Right lobe of liver (tissue), 6 donors: ENCODE results near the gene SH2D3C. TPM values are rescaled to one million over a fixed set of nuclear protein-coding genes. Genes with fewer than 3 reads are reported as not detected.
A peak's percentile ranks its signal among the peaks of the same experiment; 100 is the strongest.

ENCODE experiments used
- ATAC-seq, 4 donors: fragments of 200-7000 bp; cut with Tn5 transposase; one replicate each; pipeline ENCODE4 v1.9.1; 2020; ENCODE audit warnings: mild to moderate bottlenecking in 4 of 4, moderate library complexity in 4 of 4
- DNase-seq, 3 donors: peaks; one replicate each; pipeline ENCODE4 v3.0.0-alpha.2; 2020
- H3K27ac ChIP-seq, 3 donors: fragments of 200-600 bp; one replicate each; pipeline ENCODE4 v1.8.0; 2022
- H3K27me3 ChIP-seq, 2 donors: fragments of 200-600 bp; one replicate each; pipeline ENCODE4 v1.8.0; 2022
- H3K36me3 ChIP-seq, 4 donors: fragments of 200-600 bp; sonication (generic) in 1 of 4; one replicate each; pipeline versions ENCODE4 v1.5.1 to v1.8.0; 2017 to 2022; ENCODE audit warnings: control low read depth in 1 of 4
- H3K4me1 ChIP-seq, 4 donors: fragments of 200-600 bp; sonication (generic) in 1 of 4; one replicate each; pipeline versions ENCODE4 v1.5.1 to v1.8.0; 2017 to 2022; ENCODE audit warnings: control low read depth in 1 of 4
- H3K4me3 ChIP-seq, 3 donors: fragments of 200-600 bp; one replicate each; pipeline ENCODE4 v1.8.0; 2022
- H3K9me3 ChIP-seq, 4 donors: fragments of 200-600 bp; sonication (generic) in 1 of 4; one replicate each; pipeline versions ENCODE4 v1.5.1 to v1.8.0; 2017 to 2022; ENCODE audit warnings: control low read depth in 1 of 4
- POLR2A ChIP-seq: fragments of 450-650 bp; IDR thresholded peaks from one replicate; pipeline ENCODE4 v1.6.1; 2017; ENCODE audit warnings: antibody characterized with exemption, mild to moderate bottlenecking
- WGBS: methylation state at CpG from one replicate; pipeline ENCODE4 v1.1.6; 2018; ENCODE audit warnings: low coverage, low lambda C conversion rate; ENCODE audit not compliant: insufficient coverage; ENCODE audit errors: missing lambda C conversion rate; 5-methylcytosine and 5-hydroxymethylcytosine counted together
- intact Hi-C, 2 donors: fragments of 100-400 bp; cut with DNase I; formaldehyde crosslinking; loops; one replicate each; pipeline versions ENCODE4 v1.11.2 to v1.14.1; 2022
- total RNA-seq, 6 experiments: library from RNA; depleted of rRNA in 2 of 6; stranded (reverse); fragments of >200 nt in 2 of 6; fragmentation: NEBNext Ultra II Directional in 3 of 6; extraction: Animal tissue kit (Norgen Biotek cat#: 25700) in 3 of 6; gene quantifications; one replicate each; pipeline versions ENCODE4 v1.1.0 to v1.2.4, GENCODE V29; 2016 to 2023
- TF ChIP-seq, protein P1 (sequence below), 4 donors: fragments of 200-600 bp in 3 of 4; fragments of 450-650 bp in 1 of 4; IDR thresholded peaks; one replicate each; pipeline versions ENCODE4 v1.5.1 to v1.8.0; 2016 to 2022; ENCODE audit warnings: antibody characterized with exemption in 4 of 4, mild to moderate bottlenecking in 2 of 4
- donor health status: DM: no; HTN: yes; CAD: no.
- donor health status: DM: no; HTN: no; CAD: no.
- donor health status: DM: no; HTN: no; CAD: no.
- donor health status: DM: no; HTN: yes; CAD: no.
- donor health status: DM: no; HTN: yes; CAD: no.

The SH2D3C gene
- total RNA-seq, 6 experiments from 2014 or later, result 1.7 to 5.6 (median 2.7) TPM

DNA sequence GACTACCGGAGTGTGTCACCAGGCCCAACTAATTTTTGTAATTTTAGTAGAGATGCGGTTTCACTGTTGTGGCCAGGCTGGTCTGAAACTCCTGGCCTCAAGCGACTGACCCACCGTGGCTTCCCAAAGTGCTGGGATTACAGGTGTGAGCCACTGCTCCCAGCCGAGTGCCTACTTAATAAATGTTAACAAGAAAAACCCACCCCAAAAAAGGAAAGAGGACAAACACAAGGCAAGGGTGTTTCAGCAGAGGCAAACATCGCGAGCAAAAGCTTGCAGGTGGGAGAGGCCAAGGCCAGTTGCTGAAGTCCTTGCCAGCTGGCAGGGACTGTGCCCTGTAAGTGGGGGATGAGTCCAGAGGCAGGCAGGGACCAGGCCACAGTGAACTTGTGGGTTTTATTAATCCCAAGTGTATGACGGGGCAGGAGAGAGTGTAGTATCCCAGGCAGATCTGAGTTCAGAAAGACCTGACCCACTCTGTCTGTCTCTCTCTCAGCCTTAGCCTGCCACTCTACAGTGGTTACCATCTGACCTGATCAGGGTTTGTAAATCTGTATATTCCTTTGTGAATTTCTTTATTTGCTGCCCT lies 17.9 kb upstream of the SH2D3C start:
- H3K36me3 ChIP-seq, result peaks cover 0 to 3% (median 0%) of the 10 kb centered on the region in 4 donors
- intact Hi-C loops, result no loop called here
- H3K27ac ChIP-seq, result peak overlapping the region; percentile 82 to 98 (median 82)
- WGBS, result 13% methylated on average over 8 of the region's 8 CpGs
- H3K4me3 ChIP-seq, result no peak overlapping the region
- no peak for TF ChIP-seq POLR2A
- TF ChIP-seq, protein P1, sequence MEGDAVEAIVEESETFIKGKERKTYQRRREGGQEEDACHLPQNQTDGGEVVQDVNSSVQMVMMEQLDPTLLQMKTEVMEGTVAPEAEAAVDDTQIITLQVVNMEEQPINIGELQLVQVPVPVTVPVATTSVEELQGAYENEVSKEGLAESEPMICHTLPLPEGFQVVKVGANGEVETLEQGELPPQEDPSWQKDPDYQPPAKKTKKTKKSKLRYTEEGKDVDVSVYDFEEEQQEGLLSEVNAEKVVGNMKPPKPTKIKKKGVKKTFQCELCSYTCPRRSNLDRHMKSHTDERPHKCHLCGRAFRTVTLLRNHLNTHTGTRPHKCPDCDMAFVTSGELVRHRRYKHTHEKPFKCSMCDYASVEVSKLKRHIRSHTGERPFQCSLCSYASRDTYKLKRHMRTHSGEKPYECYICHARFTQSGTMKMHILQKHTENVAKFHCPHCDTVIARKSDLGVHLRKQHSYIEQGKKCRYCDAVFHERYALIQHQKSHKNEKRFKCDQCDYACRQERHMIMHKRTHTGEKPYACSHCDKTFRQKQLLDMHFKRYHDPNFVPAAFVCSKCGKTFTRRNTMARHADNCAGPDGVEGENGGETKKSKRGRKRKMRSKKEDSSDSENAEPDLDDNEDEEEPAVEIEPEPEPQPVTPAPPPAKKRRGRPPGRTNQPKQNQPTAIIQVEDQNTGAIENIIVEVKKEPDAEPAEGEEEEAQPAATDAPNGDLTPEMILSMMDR (IDR thresholded peaks at IDR 0.05), result no peak
- DNase-seq (peak; percentile 83 to 94 (median 92)), ATAC-seq (peak; percentile 52 to 77 (median 68))
- no peaks in the 10 kb centered on the region for H3K9me3 ChIP-seq
- peaks cover 0 to 87% (median 40%) of the 10 kb centered on the region in 4 donors for H3K4me1 ChIP-seq
- no peaks in the 10 kb centered on the region for H3K27me3 ChIP-seq

DNA sequence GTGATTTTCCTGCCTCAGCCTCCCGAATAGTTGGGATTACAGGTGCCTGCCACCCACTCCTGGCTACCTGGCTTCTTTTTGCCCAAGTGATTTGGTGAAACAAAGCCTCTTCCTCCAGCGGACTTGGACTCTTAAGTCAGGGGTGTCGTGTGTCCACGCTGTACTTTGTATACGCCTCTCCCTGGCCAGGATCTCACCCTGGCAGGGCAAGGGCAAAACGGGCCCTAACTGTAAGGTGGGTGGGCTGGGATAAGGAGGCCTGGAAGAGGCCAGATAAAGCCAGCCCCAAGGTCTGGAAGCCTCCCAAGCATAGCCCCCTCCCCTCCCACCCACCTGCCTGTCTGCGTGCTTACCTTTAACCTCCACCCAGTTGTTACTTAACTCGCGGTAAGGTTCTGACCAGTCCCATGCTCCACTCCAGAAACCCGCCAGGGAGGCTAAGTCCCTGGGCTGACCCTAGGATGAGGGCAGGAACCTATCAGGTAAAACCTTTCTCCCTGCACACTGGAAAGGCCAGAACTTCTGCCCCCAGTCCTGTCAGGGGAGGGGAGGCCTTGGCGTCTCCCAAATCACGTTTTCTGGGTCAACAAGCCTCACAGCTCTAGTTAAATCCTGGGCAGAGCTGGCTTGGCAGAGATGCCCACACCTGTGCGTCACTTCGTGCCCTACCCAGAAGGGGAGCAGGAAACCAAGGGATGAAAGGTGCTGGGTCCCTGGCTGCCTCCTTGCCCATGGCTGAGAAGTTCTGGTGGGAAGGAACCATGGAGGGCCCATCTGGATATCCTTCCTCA lies 15.7 kb upstream of the SH2D3C start:
- Histone ChIP-seq H3K27me3 (no peaks in the 10 kb centered on the region), H3K4me3 (peak overlapping the region in 1 of 3 donors; percentile 31), H3K27ac (peak overlapping the region; percentile 70 to 98 (median 83)), H3K9me3 (no peaks in the 10 kb centered on the region), H3K4me1 (peaks cover 0 to 93% (median 48%) of the 10 kb centered on the region in 4 donors), H3K36me3 (peaks cover 2 to 22% (median 12%) of the 10 kb centered on the region in 4 donors)
- DNase-seq (peak; percentile 73 to 94 (median 93)), ATAC-seq (peak; percentile 42 to 67 (median 52))
- 31% methylated on average over 9 of the region's 14 CpGs for WGBS
- peak; percentile 24 for TF ChIP-seq POLR2A
- TF ChIP-seq, protein P1 (IDR thresholded peaks at IDR 0.05), result no peak
- intact Hi-C loops, result no loop called here

DNA sequence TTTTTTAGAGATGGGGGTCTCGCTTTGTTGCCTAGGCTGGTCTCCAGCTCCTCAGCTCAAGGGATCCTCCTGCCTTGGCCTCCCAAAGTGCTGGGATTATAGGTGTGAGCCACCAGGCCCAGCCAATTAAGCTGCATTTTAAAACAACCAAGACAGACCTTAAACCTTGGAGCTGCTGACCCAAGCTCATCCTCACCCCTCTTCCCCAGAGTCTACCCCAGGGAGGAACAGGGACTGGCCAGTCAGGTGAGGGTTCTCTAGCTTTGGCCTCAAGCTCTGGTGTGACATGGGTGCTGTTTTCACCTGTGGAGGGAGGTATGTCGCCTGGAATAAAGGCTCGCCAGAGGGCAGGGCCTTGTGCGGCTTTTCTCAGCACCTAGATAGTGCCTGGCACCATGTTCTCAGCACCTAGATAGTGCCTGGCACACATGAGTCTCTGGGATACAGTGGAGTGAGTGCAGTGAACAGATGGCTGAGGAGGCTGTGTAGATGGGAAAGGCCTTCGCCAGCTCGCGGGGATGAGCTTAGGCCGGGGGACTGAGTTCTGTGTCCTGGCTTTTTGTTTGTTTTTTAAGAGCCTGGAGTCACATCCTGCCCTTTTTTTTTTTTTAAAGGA lies 14.7 kb upstream of the SH2D3C start:
- peak in 3 of 4 donors; percentile 2 to 4 (median 2) for ATAC-seq
- Histone ChIP-seq H3K27ac (peak overlapping the region; percentile 55 to 98 (median 83)), H3K27me3 (no peaks in the 10 kb centered on the region), H3K9me3 (no peaks in the 10 kb centered on the region), H3K4me3 (peak overlapping the region in 1 of 3 donors; percentile 22), H3K4me1 (peaks cover 0 to 94% (median 48%) of the 10 kb centered on the region in 4 donors), H3K36me3 (peaks cover 4 to 32% (median 17%) of the 10 kb centered on the region in 4 donors)
- TF ChIP-seq POLR2A, result no peak
- TF ChIP-seq, protein P1 (IDR thresholded peaks at IDR 0.05), result peak in 1 of 4 donors; percentile 10
- WGBS, result 18% methylated on average over 5 of the region's 8 CpGs
- DNase-seq, result no peak
- intact Hi-C loops, result no loop called here

DNA sequence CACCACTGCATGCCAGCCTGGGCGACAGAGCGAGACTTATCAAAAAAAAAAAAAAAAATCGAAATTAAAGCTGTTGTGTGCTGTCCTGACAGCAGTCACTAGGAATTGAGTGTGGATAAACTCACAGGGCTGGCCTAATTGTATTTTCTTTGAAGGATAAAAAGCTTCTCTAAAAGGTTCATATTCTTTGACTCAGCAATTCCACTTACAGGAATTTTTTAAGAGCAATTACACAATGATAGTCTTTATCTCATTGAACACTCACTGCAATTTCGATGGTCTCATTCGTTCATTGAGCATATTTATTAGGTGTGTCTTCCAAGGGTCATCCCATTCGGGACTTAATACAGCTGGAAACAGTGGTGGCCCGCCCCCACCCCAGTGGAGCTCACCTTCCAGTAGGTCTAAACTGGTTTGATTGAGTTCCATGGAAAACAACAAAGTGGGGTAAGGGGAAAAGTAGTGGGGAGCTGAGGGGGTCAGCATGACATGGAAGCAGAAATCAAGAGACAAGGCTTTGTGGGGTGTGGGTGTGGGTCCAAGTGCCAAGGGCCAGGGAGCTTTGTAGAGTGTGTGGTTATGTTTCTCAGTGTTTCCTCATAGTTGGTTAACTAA lies 14.1 kb upstream of the SH2D3C start:
- intact Hi-C loops, result no loop called here
- H3K4me3 ChIP-seq, result no peak overlapping the region
- TF ChIP-seq, protein P1 (IDR thresholded peaks at IDR 0.05), result no peak
- no peak for TF ChIP-seq POLR2A
- ATAC-seq (no peak), DNase-seq (no peak)
- WGBS, result 47% methylated on average over 7 of the region's 7 CpGs
- peaks cover 4 to 39% (median 22%) of the 10 kb centered on the region in 4 donors for H3K36me3 ChIP-seq
- no peaks in the 10 kb centered on the region for H3K27me3 ChIP-seq
- peak overlapping the region; percentile 55 to 98 (median 83) for H3K27ac ChIP-seq
- H3K9me3 ChIP-seq, result no peaks in the 10 kb centered on the region
- peaks cover 0 to 96% (median 47%) of the 10 kb centered on the region in 4 donors for H3K4me1 ChIP-seq
